Stimulated activated CD4-positive, alpha-beta T cell treated with anti-CD3 and anti-CD28 coated beads, Interleukin-2, amount 100 ng/mL, for 48 hours (primary cell): Measurements from ENCODE around the gene LRCH1.

Experiments
- DNase-seq, 2 donors: peaks; one replicate each; pipeline ENCODE4 v3.0.0-alpha.2; 2020

Gene LRCH1

GRCh38 chr13:46617229-46617721 is 64.3 kb downstream of the LRCH1 start:
- DNase-seq = no peak

GRCh38 chr13:46617885-46618284 is 64.9 kb downstream of the LRCH1 start:
- no peak for DNase-seq

DNA sequence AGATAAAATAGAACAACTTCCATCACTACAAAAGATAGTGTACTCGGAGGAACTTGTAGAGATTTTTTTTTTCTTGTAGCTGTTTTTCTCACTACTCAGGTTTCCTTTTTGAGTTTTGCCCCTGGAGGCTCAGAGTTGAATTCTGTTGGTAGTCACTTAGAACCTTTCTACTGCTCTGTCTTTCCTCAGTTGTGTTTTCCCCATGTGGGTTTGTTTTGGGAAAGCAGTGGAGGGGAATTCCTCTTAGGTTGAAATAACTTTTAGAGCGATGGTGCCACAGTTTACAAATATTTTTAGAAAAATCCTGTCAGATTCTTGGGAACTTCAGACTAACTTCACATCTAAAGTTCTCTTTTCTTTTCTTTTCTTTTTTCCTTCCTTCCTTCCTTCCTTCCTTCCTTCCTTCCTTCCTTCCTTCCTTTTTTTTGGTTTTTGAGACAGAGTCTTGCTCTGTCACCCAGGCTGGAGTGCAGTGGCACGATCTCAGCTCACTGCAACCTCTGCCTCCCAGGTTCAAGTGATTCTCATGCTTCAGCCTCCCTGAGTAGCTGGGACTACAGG is 65.8 kb downstream of the LRCH1 start:
- no peak for DNase-seq

DNA sequence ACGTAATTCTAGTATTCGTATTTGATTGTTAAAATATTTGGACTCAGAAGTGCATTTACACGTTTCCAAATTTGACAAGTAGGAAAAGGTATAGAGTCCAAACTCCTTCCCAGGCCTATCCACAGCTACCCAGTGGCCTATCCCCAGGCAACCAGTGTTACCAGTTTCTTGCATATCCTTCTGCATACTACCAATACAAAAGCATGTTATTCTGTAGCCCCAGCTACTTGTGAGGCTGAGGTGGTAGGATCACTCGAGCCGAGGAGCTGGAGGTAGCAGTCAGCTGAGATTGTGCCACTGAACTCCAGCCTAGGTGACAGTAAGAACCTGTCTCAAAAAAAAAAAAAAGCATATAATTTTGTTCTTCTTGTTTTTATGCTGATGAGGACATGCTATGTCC is 67.1 kb downstream of the LRCH1 start:
- DNase-seq = no peak

GRCh38 chr13:46620471-46620870 is 67.5 kb downstream of the LRCH1 start:
- no peak for DNase-seq

DNA sequence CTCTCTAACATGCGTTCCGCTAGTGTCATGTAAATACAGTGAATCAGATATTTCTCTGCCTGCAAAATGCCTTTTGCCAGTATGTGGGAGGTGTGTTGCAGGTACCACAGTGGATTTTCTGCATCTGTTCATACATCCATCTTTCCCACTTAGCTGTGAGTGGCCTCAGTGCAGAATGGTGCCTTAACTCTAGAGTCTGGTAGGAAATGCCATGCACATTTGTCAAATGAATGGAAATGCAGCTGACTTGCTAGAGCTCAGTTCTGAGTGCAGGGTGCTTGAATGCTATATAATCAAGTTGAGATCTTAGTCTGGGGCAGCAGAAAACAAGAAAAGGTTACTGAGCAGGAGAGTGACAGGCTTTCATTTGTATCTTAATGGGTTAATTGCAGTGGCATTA is 68.2 kb downstream of the LRCH1 start:
- no peak for DNase-seq

GRCh38 chr13:46621792-46622629 is 69.0 kb downstream of the LRCH1 start:
- DNase-seq = no peak

DNA sequence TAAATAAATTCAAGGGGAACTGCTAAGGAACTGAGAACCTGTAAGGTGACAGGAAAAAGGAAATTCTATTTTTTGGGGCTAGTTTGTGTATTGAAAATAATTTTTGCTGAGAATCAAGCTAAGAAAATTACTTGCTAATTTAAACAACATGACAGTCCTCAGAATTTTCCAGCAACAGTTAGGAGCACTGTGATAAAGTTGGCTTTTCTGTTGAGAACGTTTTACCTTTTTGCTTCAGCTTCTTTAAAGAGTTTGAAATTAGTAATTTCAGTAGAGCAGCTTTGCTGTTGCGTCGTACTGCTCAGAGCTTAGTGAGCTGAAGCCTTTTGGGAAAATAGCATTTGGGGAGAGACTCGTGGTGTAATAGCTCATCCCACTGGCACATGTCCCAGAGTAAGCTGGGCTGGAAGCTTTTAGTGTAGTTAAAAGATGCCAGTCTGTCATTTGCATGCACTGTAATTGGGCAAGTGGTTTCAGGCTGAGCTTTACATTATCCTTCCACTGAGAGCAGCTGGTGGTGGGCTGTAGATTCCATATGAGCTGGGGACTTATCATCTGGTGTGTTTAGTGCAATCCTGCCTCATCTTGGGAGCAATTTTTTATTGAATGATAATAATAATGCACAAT is 69.8 kb downstream of the LRCH1 start:
- no peak for DNase-seq

GRCh38 chr13:46624353-46624752 is 71.4 kb downstream of the LRCH1 start:
- DNase-seq = no peak

- DNase-seq = no peak
Observed at GRCh38 chr13:46624821-46625220, 71.9 kb downstream of the LRCH1 start.

- no peak for DNase-seq
Observed at GRCh38 chr13:46627462-46627861, 74.5 kb downstream of the LRCH1 start.

- DNase-seq = no peak
Observed at GRCh38 chr13:46628622-46629365, 75.8 kb downstream of the LRCH1 start.

- no peak for DNase-seq
Observed at GRCh38 chr13:46629811-46630413, 76.9 kb downstream of the LRCH1 start.

DNA sequence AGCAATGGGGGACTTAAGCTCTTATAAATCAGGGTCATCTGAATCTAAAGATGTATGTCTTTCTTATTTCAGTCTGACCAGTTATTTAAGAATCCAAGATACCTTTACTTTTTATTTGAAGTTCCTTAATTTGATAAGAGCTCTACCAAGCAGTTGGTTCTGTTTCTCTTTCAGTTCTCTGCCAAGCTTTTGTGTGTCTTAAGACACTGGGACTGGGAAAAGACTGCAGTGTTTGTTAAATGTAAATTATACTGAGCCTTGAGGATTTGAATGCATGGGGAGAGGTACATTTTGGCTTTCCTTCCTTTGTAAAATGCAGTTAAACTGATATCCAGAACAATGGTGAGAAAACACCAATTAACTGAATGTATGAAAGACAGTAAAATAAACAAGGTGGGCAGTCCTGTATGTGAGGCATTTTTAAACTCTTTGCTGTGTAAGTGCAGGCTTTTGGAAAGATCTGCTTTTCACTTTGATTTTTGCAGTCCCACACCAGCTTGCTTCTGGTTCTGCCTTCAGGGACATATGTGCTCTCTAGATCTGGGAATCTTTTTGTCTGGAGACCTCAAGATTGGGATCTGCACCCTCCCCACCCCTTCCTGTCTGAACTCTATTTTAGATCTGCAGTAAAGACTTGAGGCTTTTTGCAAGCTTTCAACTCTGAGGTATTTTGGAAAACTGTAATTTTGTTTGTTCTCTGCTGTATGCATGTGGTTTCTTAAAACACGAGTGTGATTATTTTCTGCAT is 77.6 kb downstream of the LRCH1 start:
- no peak for DNase-seq

DNA sequence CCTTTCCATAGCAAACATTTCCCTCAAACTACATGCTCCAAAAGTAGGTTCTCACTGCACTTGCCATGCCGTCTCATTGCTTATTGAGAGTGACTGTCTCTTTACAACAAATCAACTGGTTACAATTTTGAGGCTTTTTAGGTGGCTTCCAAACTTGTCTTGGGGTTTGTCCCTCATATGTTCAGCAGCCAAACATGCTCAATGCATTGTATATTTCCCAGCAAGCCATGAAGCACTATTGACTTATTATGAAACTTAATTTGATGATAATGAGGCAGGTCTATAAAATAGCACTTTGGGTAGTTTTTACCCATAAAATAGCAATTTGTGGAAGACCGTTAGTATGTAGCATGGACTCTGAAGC is 78.2 kb downstream of the LRCH1 start:
- DNase-seq = no peak

DNA sequence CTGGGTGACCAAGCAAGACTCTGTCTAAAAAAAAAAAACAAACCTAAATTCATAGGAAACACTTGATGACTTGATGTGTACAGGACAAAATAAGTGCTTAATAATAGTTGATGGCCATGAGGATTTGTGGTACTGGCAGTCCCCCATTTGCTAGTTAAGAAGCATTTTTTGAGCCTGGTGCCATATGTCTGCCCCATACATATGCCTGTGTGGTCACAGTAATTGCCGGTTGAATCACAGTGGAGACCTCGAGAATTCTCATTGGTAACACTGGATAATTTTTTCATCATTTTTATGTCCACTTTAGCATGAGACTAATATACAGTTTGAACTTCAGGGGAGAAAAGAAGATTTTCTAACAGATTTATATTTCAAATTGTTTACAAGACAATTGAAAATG is 79.2 kb downstream of the LRCH1 start:
- no peak for DNase-seq

DNA sequence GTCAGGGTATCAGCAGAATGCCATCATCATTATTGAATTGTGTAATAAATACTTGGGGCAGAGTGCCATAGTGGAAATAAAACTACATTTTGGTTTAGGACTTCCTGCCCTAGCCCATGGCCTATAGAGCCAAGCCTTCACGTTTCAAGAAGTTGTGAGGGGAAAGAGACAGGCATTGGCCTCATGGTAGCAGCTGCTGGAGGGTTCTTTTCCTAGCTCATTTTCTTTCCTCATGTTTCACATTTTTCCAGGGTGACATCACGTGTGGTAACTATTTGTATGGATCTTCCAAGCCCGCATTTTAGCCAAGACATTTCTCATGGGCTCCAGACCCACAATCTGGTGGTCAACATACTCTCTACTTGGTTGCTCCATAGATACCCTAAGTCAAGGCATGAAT is 80.4 kb downstream of the LRCH1 start:
- no peak for DNase-seq

DNA sequence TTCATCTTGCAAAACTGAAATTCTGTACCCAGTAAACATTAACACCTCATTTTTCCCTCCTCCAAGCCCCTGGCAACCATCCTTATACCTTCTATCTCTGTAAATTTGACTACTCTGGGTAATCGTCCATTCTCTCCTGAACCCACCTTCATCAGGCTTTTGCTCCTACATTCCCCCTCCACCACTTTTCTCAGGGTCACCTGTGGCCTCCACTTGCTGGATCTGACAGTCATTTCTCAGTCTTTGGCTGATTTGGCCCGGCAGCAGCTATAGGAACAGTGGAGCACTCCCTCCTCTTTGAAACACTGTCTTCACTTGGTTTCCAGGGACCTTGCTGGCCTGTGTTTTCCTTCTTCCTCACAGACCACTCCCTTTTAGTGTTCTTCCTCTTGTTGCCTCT is 83.5 kb downstream of the LRCH1 start:
- no peak for DNase-seq

DNA sequence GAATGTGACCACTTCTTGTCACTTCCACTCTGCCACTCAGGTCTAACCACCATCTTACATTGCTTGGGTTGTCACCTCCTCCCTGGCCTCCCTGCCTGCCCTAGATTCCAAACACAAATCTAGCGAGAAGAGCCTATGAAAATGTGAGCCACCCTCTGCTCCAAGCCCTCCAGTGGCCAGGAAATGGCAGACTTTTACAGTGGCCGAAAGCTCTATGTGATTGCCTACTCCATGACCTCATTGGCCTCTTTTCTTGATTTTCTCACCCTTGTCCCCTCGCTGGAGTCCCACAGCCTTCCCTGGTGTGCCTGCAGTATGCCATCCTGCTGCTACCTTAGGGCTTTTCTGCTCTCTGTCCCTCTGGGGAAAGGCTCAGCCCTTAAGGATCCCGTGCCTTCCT is 84.2 kb downstream of the LRCH1 start:
- no peak for DNase-seq

GRCh38 chr13:46638262-46638661 is 85.3 kb downstream of the LRCH1 start:
- no peak for DNase-seq

DNA sequence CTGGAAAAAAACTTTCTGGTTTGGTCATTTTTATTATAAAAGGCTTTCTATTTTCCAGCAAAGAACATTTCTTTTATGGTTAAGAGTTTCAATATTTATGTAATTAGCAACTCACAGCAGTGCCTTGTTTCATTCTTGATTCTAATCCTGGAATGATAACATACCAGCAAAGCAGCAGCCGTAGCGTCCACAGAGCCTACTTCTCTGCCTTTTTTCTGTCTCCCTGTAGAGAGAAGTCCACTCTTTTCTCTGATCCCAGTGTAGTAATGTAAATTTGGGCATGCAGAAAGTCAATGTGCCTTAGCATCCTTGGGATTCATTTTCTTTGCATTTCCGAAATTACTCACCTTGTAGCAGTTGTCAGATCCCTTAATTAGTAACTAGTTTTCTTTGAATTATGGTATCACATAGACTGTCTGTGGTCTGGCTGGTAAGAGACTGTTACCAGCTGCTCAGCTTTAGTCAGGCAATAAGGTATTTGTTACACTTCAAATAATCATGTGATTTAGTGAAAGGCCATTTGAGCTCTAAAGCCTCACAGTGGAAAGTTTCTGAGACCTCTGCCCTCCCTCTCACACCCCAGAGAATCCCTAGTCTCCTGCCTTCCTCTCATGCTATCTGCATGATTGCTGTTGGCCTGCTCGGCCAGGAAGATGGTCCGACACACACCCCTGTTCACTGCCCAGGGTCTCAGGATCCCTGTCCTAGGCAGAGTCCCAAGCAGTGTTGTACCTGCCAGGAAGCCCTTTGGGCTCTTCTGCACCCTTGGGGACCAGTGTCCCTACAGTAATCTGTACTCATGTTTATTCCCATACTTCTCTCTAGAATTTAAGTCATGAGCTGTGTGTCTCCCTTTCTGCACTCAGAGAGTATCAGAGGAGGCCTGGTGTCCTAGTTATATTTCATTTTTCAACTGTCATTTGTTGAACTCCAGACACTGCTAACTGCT is 86.3 kb downstream of the LRCH1 start:
- no peak for DNase-seq
